ENCODE data around the gene PARM1.

GRCh38 chr4:75015627-75016026 is 82.7 kb downstream of the PARM1 start:
- TF ChIP-seq CTCF (IDR thresholded peaks at IDR 0.05) (no peak), POLR2A (IDR thresholded peaks at IDR 0.05) (no peak), EP300 (IDR thresholded peaks at IDR 0.05) (no peak)
